ENCODE results near the gene FBXO2.
"Not testable (repeated sequence)": the region's sequence is repeated elsewhere in the genome, so short reads cannot be mapped to it uniquely, and the experiment has no call there.

FBXO2 gene

GRCh38 chr1:11622398-11622797 lies 31.8 kb downstream of the FBXO2 start:
- no peak for DNase-seq

GRCh38 chr1:11620924-11621323 lies 33.3 kb downstream of the FBXO2 start:
- DNase-seq: no peak

DNA sequence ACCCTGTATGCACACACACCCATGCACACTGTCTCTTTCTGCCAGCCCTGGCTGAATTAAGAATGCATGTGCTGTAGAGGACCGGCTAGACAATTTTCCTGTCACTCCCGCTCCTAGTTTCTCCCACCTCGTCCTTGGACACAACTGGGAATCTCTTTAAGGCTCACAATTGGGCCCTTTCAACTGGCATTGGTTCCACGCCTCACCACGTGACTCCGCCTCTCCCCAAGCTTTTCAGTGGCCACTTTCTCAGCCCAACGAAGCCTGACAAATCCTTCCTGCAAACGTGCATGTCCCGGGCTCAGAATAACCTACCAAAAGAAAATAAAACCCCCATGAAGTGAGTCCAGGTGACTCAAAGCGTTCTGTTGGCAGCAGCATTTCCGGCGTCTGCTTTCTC lies 33.8 kb downstream of the FBXO2 start:
- no peak for DNase-seq

DNA sequence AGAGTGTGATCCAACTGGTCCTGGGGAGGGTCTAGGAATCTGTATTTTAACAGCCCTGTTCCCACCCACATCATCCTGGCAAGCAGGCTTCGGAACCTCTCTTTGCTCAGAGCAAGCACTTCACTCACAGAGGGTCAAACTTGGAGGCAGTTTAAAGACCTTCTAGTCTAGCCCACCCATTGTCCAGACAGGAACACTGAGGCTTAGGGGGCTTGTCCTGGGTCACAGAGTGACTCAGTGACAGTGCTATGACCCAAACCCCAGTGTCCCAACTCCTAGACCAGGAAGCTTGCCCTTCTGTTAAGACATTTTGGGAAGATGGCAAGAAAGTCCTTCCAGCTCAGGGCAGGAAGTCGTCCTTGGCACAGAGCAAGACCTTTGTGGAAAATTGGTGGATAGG lies 36.5 kb downstream of the FBXO2 start:
- no peak for DNase-seq

DNA sequence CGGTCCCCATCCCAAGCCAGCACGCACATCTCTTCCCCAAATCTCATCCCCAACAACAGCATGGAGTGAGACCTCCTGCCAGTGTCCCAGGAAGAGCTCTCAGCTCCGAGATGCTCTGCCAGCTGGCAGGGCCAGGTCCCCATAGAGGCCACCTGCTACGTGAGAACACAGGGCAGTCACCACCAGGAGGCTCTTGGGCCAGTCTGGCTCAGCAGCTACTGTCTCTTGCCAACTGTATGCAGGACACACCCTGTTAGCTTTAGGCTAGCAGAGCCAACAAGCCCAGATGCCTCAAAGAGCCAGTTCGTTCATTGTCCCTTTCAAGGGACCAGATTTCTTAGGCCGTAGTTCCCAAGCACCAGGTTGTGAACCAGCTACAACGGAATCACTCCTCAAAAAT lies 36.9 kb downstream of the FBXO2 start:
- no peak for DNase-seq

- DNase-seq: no peak
Measured at GRCh38 chr1:11616766-11617165, 37.5 kb downstream of the FBXO2 start.

- DNase-seq: peak; percentile 61
Measured at GRCh38 chr1:11615090-11615489, 39.1 kb downstream of the FBXO2 start.

DNA sequence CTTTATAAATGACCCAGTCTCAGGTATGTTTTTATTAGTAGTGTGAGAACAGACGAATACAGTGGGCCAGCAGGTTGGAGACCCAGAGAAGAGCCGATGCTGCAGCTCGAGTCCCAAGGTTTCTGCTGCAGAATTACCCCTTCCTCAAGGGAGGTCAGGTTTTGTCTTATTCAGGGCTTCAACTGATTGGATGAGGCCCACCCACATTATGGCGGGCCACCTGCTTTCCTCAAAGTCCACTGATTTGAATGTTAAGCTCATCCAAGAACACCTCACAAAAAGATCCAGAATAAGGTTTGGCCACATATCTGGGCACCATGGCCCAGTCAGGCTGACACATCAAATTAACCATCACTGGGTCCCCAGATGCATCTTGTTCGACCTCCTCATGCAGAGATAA lies 40.9 kb downstream of the FBXO2 start:
- no peak for DNase-seq

DNA sequence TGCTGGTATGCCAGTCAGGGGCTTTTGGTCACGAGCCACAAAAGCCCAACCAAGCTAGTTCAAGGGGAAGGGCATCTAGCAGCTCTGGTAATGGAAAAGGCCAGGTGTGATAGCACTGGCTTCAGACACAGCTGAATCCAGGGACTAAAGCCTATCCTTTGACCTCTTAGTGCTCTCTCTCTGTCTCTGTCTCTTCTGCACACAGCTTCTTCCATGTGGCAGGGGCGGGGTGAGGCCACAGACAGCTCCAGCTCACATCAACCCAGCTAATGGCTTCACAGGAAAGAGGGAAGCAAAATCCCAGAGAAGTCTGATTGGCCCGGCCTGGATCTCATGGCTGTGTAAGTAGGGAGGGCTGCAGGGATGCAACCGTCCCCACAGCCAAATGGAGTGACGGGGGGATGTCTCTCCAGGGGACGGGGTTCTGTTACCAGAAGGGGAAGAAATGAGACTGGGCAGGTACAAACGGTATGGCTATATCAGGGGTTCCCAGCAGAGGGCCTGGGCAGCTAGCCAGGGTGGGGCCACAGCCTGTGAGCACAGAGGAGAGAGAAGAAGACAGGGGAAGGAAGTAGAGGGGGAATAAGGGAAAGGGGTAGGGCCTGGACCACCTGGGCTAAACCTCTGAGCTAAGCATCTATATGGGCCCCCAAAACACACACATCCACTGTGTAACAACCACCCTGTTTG lies 42.4 kb downstream of the FBXO2 start:
- no peak for DNase-seq

DNA sequence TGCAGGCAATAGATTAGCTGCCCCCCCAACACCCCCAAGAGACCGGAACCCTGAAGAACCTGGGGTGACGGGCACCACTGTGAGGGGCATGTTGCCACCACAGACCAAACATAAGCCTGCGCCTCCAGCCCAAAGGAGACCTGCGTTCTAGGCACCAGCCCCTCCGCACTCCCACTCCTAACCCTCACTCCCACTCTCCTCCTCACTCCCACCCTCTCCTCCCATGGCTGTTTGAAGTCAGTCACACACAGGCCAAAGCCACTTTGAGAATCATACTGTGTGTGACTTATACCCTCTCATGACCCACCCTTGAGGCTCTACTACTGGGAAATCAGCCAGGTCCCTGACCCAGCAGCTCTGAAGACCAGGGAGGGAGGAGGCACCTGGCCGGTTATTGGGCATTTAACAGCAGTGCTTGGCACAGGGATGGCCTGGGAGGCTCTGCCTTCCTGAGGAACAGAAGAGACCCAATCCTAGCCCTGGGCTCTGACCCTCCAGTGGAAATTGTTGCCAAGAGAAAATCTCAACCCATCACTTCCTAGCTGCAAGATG lies 43.5 kb downstream of the FBXO2 start:
- DNase-seq: no peak

DNA sequence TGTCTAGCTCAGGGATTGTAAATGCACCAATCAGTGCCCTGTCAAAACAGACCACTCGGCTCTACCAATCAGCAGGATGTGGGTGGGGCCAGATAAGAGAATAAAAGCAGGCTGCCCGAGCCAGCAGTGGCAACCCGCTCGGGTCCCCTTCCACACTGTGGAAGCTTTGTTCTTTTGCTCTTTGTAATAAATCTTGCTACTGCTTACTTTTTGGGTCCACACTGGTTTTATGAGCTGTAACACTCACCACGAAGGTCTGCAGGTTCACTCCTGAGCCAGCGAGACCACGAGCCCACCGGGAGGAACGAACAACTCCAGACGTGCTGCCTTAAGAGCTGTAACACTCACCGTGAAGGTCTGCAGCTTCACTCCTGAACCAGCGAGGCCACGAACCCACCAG lies 44.9 kb downstream of the FBXO2 start:
- not testable (repeated sequence) for DNase-seq

DNA sequence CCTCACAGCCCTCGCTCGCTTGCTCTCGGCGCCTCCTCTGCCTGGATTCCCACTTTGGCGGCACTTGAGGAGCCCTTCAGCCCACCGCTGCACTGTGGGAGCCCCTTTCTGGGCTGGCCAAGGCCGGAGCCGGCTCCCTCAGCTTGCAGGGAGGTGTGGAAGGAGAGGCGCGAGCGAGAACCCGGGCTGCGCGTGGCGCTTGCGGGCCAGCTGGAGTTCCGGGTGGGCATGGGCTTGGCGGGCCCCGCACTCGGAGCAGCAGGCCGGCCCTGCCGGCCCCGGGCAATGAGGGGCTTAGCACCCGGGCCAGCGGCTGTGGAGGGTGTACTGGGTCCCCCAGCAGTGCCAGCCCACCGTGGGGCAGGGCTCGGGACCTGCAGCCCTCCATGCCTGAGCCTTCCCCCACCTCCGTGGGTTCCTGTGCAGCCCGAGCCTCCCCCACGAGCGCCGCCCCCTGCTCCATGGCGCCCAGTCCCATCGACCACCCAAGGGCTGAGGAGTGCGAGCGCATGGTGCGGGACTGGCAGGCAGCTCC lies 45.6 kb downstream of the FBXO2 start:
- DNase-seq: not testable (repeated sequence)

DNA sequence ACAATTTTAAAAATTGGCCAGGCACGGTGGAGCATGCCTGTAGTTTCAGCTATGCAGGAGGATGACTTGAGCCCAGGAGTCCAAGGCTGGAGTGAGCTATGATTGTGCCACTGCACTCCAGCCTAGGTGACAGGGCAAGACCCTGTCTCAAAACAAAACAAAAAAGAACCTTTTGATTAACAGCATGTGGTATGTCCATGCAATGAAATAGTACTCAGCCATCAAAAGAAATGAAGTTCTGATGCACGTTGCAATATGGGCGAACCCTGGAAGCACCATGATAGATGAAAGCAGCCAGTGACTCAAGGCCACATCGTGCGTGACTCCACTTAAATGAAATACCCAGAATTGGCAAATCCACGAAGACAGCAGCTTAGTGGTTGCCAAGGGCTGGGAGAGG lies 47.5 kb downstream of the FBXO2 start:
- no peak for DNase-seq

GRCh38 chr1:11602981-11603380 lies 51.2 kb downstream of the FBXO2 start:
- DNase-seq: no peak

GRCh38 chr1:11602424-11602823 lies 51.8 kb downstream of the FBXO2 start:
- DNase-seq: no peak

- DNase-seq: no peak
Measured at GRCh38 chr1:11600836-11601235, 53.4 kb downstream of the FBXO2 start.

- DNase-seq: no peak
Measured at GRCh38 chr1:11599891-11600576, 54.2 kb downstream of the FBXO2 start.

GRCh38 chr1:11598461-11598860 lies 55.8 kb downstream of the FBXO2 start:
- DNase-seq: no peak

Data from OCI-M1 (cell line).